IMR-90 (cell line): ENCODE results near the gene STON2. TPM values are rescaled to one million over a fixed set of nuclear protein-coding genes. Genes with fewer than 3 reads are reported as not detected.

ENCODE experiments used
- ATAC-seq: fragments of 200-7000 bp; cut with Tn5 transposase; 2 replicates; pipeline ENCODE4 v1.9.1; 2020; ENCODE audit warnings: low read depth, mild to moderate bottlenecking, moderate library complexity
- BruUV-seq: library from RNA; stranded (reverse); fragments of 400-500 nt; replicated peaks from 2 replicates; lab custom pipeline; 2021; lab: Mats Ljungman, UMichigan
- CTCF ChIA-PET: fragments of 300-600 bp; formaldehyde crosslinking; extraction: SDS; loops from one replicate; lab custom pipeline; 2021; ENCODE audit warnings: antibody characterized with exemption; lab: Yijun Ruan, JAX
- POLR2A ChIA-PET: fragments of 300-600 bp; sonication (Branson Sonifier 250); formaldehyde crosslinking; loops from one replicate; lab custom pipeline; 2022; ENCODE audit warnings: antibody characterized with exemption; ENCODE audit not compliant: unreplicated experiment; lab: Charles Lee
- DNase-seq: peaks from one replicate; pipeline ENCODE4 v3.0.0; 2013
- H2AFZ ChIP-seq: replicated peaks from 2 replicates; pipeline ENCODE3; 2013; ENCODE audit warnings: low read length, mild to moderate bottlenecking; ENCODE audit not compliant: poor library complexity
- H2AK5ac ChIP-seq: 2 replicates; pipeline ENCODE4 v1.6.1; 2013; ENCODE audit warnings: low read depth, low read length, inconsistent platforms
- H2AK9ac ChIP-seq: replicated peaks from 2 replicates; pipeline ENCODE3; 2013; ENCODE audit warnings: mild to moderate bottlenecking, low read depth, low read length, moderate library complexity; ENCODE audit not compliant: poor library complexity
- H2BK120ac ChIP-seq: 2 replicates; pipeline ENCODE4 v1.6.1; 2013; ENCODE audit warnings: low read depth, low read length, inconsistent platforms
- H2BK15ac ChIP-seq: 3 replicates; pipeline ENCODE4 v1.6.1; 2013; ENCODE audit warnings: low read depth, low read length, inconsistent platforms
- H2BK20ac ChIP-seq: 2 replicates; pipeline ENCODE4 v1.6.1; 2013; ENCODE audit warnings: low read depth, mild to moderate bottlenecking, inconsistent platforms, low read length, moderate library complexity
- H2BK5ac ChIP-seq: 2 replicates; pipeline ENCODE4 v1.6.1; 2013; ENCODE audit warnings: mild to moderate bottlenecking, low read depth, low read length, inconsistent platforms; ENCODE audit not compliant: poor library complexity, severe bottlenecking
- H3K14ac ChIP-seq: replicated peaks from 2 replicates; pipeline ENCODE4 v1.6.1; 2013; ENCODE audit warnings: low read depth, low read length, inconsistent platforms
- H3K18ac ChIP-seq: 2 replicates; pipeline ENCODE4 v1.6.1; 2013; ENCODE audit warnings: low read depth, low read length, control low read depth
- H3K23ac ChIP-seq: 2 replicates; pipeline ENCODE4 v1.6.1; 2013; ENCODE audit warnings: low read depth, low read length, inconsistent platforms
- H3K27ac ChIP-seq: 2 replicates; pipeline ENCODE4 v1.5.1; 2013; ENCODE audit warnings: mild to moderate bottlenecking, control low read depth, low read length; ENCODE audit not compliant: insufficient read depth
- H3K27me3 ChIP-seq: 2 replicates; pipeline ENCODE4 v1.6.1; 2013; ENCODE audit warnings: low read length; ENCODE audit not compliant: control insufficient read depth, insufficient read depth
- H3K36me3 ChIP-seq: 2 replicates; pipeline ENCODE4 v1.6.1; 2013; ENCODE audit warnings: low read length, mixed read lengths; ENCODE audit not compliant: control insufficient read depth, insufficient read depth
- H3K4ac ChIP-seq: 2 replicates; pipeline ENCODE4 v1.6.1; 2013; ENCODE audit warnings: low read depth, low read length, inconsistent platforms
- H3K4me1 ChIP-seq: 2 replicates; pipeline ENCODE4 v1.6.1; 2013; ENCODE audit warnings: low read length, mixed read lengths; ENCODE audit not compliant: control insufficient read depth, insufficient read depth
- H3K4me2 ChIP-seq: 2 replicates; pipeline ENCODE4 v1.6.1; 2013; ENCODE audit warnings: low read depth, mild to moderate bottlenecking, control low read depth, low read length, moderate library complexity
- H3K4me3 ChIP-seq: 2 replicates; pipeline ENCODE4 v1.5.1; 2013; ENCODE audit warnings: low read depth, mild to moderate bottlenecking, control low read depth, low read length, moderate library complexity; ENCODE audit not compliant: insufficient read depth
- H3K56ac ChIP-seq: 2 replicates; pipeline ENCODE4 v1.6.1; 2013; ENCODE audit warnings: low read length, inconsistent platforms; ENCODE audit not compliant: insufficient read depth; ENCODE audit errors: extremely low read depth
- H3K79me1 ChIP-seq, 2 experiments: 2 replicates each; pipeline ENCODE4 v1.6.1; 2013; ENCODE audit warnings: low read length in 2 of 2, inconsistent platforms in 1 of 2, low read depth in 1 of 2
- H3K9ac ChIP-seq: 2 replicates; pipeline ENCODE4 v1.6.1; 2013; ENCODE audit warnings: low read depth, low read length, control low read depth
- H3K9me1 ChIP-seq: 2 replicates; pipeline ENCODE4 v1.6.1; 2013; ENCODE audit warnings: low read length, inconsistent platforms; ENCODE audit not compliant: insufficient read depth
- H3K9me3 ChIP-seq: 2 replicates; pipeline ENCODE4 v1.6.1; 2013; ENCODE audit warnings: low read length; ENCODE audit not compliant: control insufficient read depth, insufficient read depth
- H4K20me1 ChIP-seq: 2 replicates; pipeline ENCODE4 v1.6.1; 2013; ENCODE audit warnings: low read length, inconsistent platforms; ENCODE audit not compliant: insufficient read depth
- H4K5ac ChIP-seq: 2 replicates; pipeline ENCODE4 v1.6.1; 2013; ENCODE audit warnings: mild to moderate bottlenecking, low read depth, low read length, control low read depth
- H4K8ac ChIP-seq, 2 experiments: 2 replicates each; pipeline ENCODE4 v1.6.1; 2013; ENCODE audit warnings: low read depth in 2 of 2, low read length in 2 of 2, control low read depth in 1 of 2, inconsistent platforms in 1 of 2
- H4K91ac ChIP-seq: 2 replicates; pipeline ENCODE4 v1.6.1; 2013; ENCODE audit warnings: low read depth, low read length, inconsistent platforms; ENCODE audit not compliant: insufficient read depth
- BHLHE40 ChIP-seq: fragments of 150-350 bp; IDR thresholded peaks from 2 replicates; pipeline ENCODE4 v1.6.1; 2016; ENCODE audit warnings: mild to moderate bottlenecking, low read depth, low read length
- CHD1 ChIP-seq: IDR thresholded peaks from 2 replicates; pipeline ENCODE4 v1.6.1; 2012; ENCODE audit warnings: low read depth, low read length, improper control_type of control experiment
- CTCF ChIP-seq: conservative IDR thresholded peaks from 2 replicates; pipeline ENCODE4 v1.5.1; 2012; ENCODE audit warnings: mild to moderate bottlenecking, low read depth, low read length, improper control_type of control experiment
- ELK1 ChIP-seq: fragments of 150-350 bp; IDR thresholded peaks from 2 replicates; pipeline ENCODE4 v1.6.1; 2016; ENCODE audit warnings: low read depth, mild to moderate bottlenecking, low read length, moderate library complexity, borderline replicate concordance
- FOS ChIP-seq: fragments of 150-350 bp; IDR thresholded peaks from 2 replicates; pipeline ENCODE4 v1.6.1; 2016; ENCODE audit warnings: low read depth, low read length
- MAZ ChIP-seq: IDR thresholded peaks from 2 replicates; pipeline ENCODE4 v1.6.1; 2012; ENCODE audit warnings: low read depth, mild to moderate bottlenecking, low read length, improper control_type of control experiment, moderate library complexity, borderline replicate concordance
- RAD21 ChIP-seq: IDR thresholded peaks from 2 replicates; pipeline ENCODE4 v1.6.1; 2012; ENCODE audit warnings: low read length, improper control_type of control experiment
- RCOR1 ChIP-seq: IDR thresholded peaks from 2 replicates; pipeline ENCODE4 v1.6.1; 2012; ENCODE audit warnings: mild to moderate bottlenecking, low read length, improper control_type of control experiment; ENCODE audit not compliant: insufficient replicate concordance
- USF2 ChIP-seq: fragments of 150-350 bp; IDR thresholded peaks from 2 replicates; pipeline ENCODE4 v1.6.1; 2017; ENCODE audit warnings: mild to moderate bottlenecking, antibody characterized with exemption, low read length, low read depth
- WGBS, 2 experiments: methylation state at CpG; one replicate each; pipeline versions ENCODE4 v1.1.5 to v1.1.7; 2013; ENCODE audit warnings: missing lambda C conversion rate in 2 of 2; ENCODE audit not compliant: insufficient read length in 1 of 2; ENCODE audit errors: extremely low coverage in 2 of 2; 5-methylcytosine and 5-hydroxymethylcytosine counted together
- dilution Hi-C: fragments of 300-500 bp; cut with HindIII; formaldehyde crosslinking; loops from one replicate; pipeline ENCODE4 v1.14.3; 2018; ENCODE audit warnings: low sequenced_read_pairs; ENCODE audit not compliant: unreplicated experiment
- in situ Hi-C: fragments of 300-500 bp; cut with MboI; formaldehyde crosslinking; loops from 3 replicates; pipeline ENCODE4 v1.14.3; 2019; ENCODE audit warnings: low sequenced_read_pairs, inconsistent platforms, mixed read lengths
- intact Hi-C: fragments of 100-400 bp; cut with micrococcal nuclease; formaldehyde crosslinking; loops from 2 replicates; pipeline ENCODE4 v1.10.0; 2022
- polyA plus RNA-seq, 3 experiments: library from polyadenylated mRNA; depleted of rRNA; stranded (reverse); fragments of >200 nt; gene quantifications; 2 replicates each; pipeline ENCODE4 v1.2.3, GENCODE V29; 2012; ENCODE audit warnings: low replicate concordance in 1 of 3
- total RNA-seq: library from RNA; depleted of rRNA; stranded (reverse); fragments of >200 nt; gene quantifications from 2 replicates; pipeline ENCODE4 v1.2.3, GENCODE V29; 2012

STON2 gene
- total and polyA plus RNA-seq, 2 of the 4 experiments (the other 2 are of a cell fraction), result not detected

GRCh38 chr14:81313200-81313599 is 86.9 kb downstream of the STON2 start:
- no peak overlapping the region for H4K8ac ChIP-seq
- H4K5ac ChIP-seq, result no peak overlapping the region
- no peaks in the 10 kb centered on the region for H3K4me1 ChIP-seq
- no peak overlapping the region for H3K4me3 ChIP-seq
- H3K4me2 ChIP-seq, result no peak overlapping the region
- no peaks in the 10 kb centered on the region for H3K9me3 ChIP-seq
- H3K9me1 ChIP-seq, result no peaks in the 10 kb centered on the region
- in situ Hi-C loops, result no loop called here
- H3K56ac ChIP-seq, result no peak overlapping the region
- no TSS peak for BruUV-seq
- no peak overlapping the region for H2AK5ac ChIP-seq
- no peak overlapping the region for H3K23ac ChIP-seq
- ChIA-PET CTCF (interaction anchor here (0.6 kb wide), 1 partner anchor 51 kb away, joined by 7 read pairs; no protein-coding TSS in a partner anchor), POLR2A (no interaction called here)
- TF ChIP-seq MAZ, result no peak
- TF ChIP-seq CTCF, result no peak
- TF ChIP-seq BHLHE40, result no peak
- TF ChIP-seq USF2, result no peak
- TF ChIP-seq RAD21, result no peak
- no peak for TF ChIP-seq ELK1
- no peak for TF ChIP-seq FOS
- no peak for TF ChIP-seq RCOR1
- TF ChIP-seq CHD1, result no peak
- no peak for DNase-seq
- intact Hi-C loops, result no loop called here
- H3K18ac ChIP-seq, result no peak overlapping the region
- H2BK20ac ChIP-seq, result no peak overlapping the region
- WGBS, 2 experiments, result no CpG with 5 or more reads among the region's 7 CpGs
- no peak overlapping the region for H3K9ac ChIP-seq
- H2BK120ac ChIP-seq, result no peak overlapping the region
- no peaks in the 10 kb centered on the region for H3K79me1 ChIP-seq
- no peak overlapping the region for H2BK15ac ChIP-seq
- no peaks in the 10 kb centered on the region for H3K36me3 ChIP-seq
- dilution Hi-C loops, result no loop called here
- H4K20me1 ChIP-seq, result no peaks in the 10 kb centered on the region
- H2BK5ac ChIP-seq, result no peak overlapping the region
- no peak overlapping the region for H2AK9ac ChIP-seq
- no peak overlapping the region for H3K27ac ChIP-seq
- ATAC-seq, result no peak
- no peak overlapping the region for H2AFZ ChIP-seq
- no peak overlapping the region for H4K91ac ChIP-seq
- no peaks in the 10 kb centered on the region for H3K27me3 ChIP-seq
- no peak overlapping the region for H3K4ac ChIP-seq
- no peak overlapping the region for H3K14ac ChIP-seq
